MM.1S (cell line): ENCODE data around the gene SLC25A6.

Experiments used
- DNase-seq: peaks from one replicate; pipeline ENCODE4 v3.0.0-alpha.2; 2015
- H2AFZ ChIP-seq: fragments of 300-600 bp; sonication (generic); 2 replicates; pipeline ENCODE4 v1.6.0; 2016; ENCODE audit warnings: antibody characterized with exemption, low read length
- H3F3A ChIP-seq: fragments of 300-600 bp; sonication (generic); 2 replicates; pipeline ENCODE4 v1.6.1; 2016; ENCODE audit warnings: mild to moderate bottlenecking, antibody characterized with exemption, low read length, moderate library complexity, mixed read lengths; ENCODE audit not compliant: insufficient read depth
- H3K27ac ChIP-seq: fragments of 300-600 bp; sonication (generic); 2 replicates; pipeline ENCODE4 v1.5.1; 2016; ENCODE audit warnings: mild to moderate bottlenecking, low read length
- H3K27me3 ChIP-seq: fragments of 300-600 bp; sonication (generic); replicated peaks from 2 replicates; pipeline ENCODE4 v1.6.0; 2016; ENCODE audit warnings: low read length; ENCODE audit not compliant: insufficient read depth
- H3K36me3 ChIP-seq: fragments of 300-600 bp; sonication (generic); replicated peaks from 2 replicates; pipeline ENCODE4 v1.6.1; 2016; ENCODE audit warnings: mild to moderate bottlenecking, low read length, mixed read lengths; ENCODE audit not compliant: insufficient read depth
- H3K4me1 ChIP-seq: fragments of 300-600 bp; sonication (generic); 2 replicates; pipeline ENCODE4 v1.6.1; 2016; ENCODE audit warnings: low read length, mixed read lengths
- H3K4me2 ChIP-seq: fragments of 300-600 bp; sonication (generic); 2 replicates; pipeline ENCODE4 v1.6.0; 2016; ENCODE audit warnings: low read depth, low read length
- H3K4me3 ChIP-seq: fragments of 300-600 bp; sonication (generic); 2 replicates; pipeline ENCODE4 v1.5.1; 2016; ENCODE audit warnings: low read length, mixed read lengths
- H3K79me2 ChIP-seq: fragments of 300-600 bp; sonication (generic); 2 replicates; pipeline ENCODE4 v1.6.1; 2016; ENCODE audit warnings: mixed run types, low read length, mixed read lengths
- H3K9ac ChIP-seq: fragments of 300-600 bp; sonication (generic); 2 replicates; pipeline ENCODE4 v1.6.1; 2016; ENCODE audit warnings: low read length, mixed read lengths
- H3K9me2 ChIP-seq: fragments of 300-600 bp; sonication (generic); replicated peaks from 2 replicates; pipeline ENCODE4 v1.6.1; 2016; ENCODE audit warnings: mild to moderate bottlenecking, low read length, mixed read lengths; ENCODE audit not compliant: insufficient read depth
- H3K9me3 ChIP-seq: fragments of 300-600 bp; sonication (generic); replicated peaks from 2 replicates; pipeline ENCODE4 v1.6.1; 2016; ENCODE audit warnings: mild to moderate bottlenecking, low read length, mixed read lengths; ENCODE audit not compliant: insufficient read depth
- H4K20me1 ChIP-seq: fragments of 300-600 bp; sonication (generic); 2 replicates; pipeline ENCODE4 v1.6.1; 2016; ENCODE audit warnings: mild to moderate bottlenecking, low read length, moderate library complexity, mixed read lengths; ENCODE audit not compliant: insufficient read depth
- CTCF ChIP-seq: fragments of 300-600 bp; sonication (generic); IDR thresholded peaks from 2 replicates; pipeline ENCODE4 v1.5.1; 2016; ENCODE audit warnings: antibody characterized with exemption, low read length, mixed read lengths
- EZH2 ChIP-seq: fragments of 300-600 bp; sonication (generic); optimal IDR thresholded peaks from 2 replicates; pipeline ENCODE3; 2017; ENCODE audit warnings: low read depth, mild to moderate bottlenecking, antibody characterized with exemption, low read length, mixed read lengths
- EZH2phosphoT487 ChIP-seq: fragments of 300-600 bp; sonication (generic); IDR thresholded peaks from 2 replicates; pipeline ENCODE4 v1.6.1; 2018; ENCODE audit warnings: antibody characterized with exemption, low read length

SLC25A6 gene

GRCh38 chrX:1390621-1391369 lies 1.1 kb downstream of the SLC25A6 start:
- Histone ChIP-seq H3F3A (peaks cover 14% of the 10 kb centered on the region), H3K9me2 (no peaks in the 10 kb centered on the region), H3K36me3 (peaks cover 10% of the 10 kb centered on the region), H4K20me1 (peaks cover 35% of the 10 kb centered on the region; the same call in 1 of the 2 replicates), H3K79me2 (peaks cover 76% of the 10 kb centered on the region), H3K9ac (peak overlapping the region; percentile 100), H2AFZ (no peak overlapping the region), H3K27ac (peak overlapping the region; percentile 95; the same call in 1 of the 2 replicates), H3K4me1 (no peaks in the 10 kb centered on the region), H3K9me3 (no peaks in the 10 kb centered on the region), H3K27me3 (no peaks in the 10 kb centered on the region), H3K4me3 (peak overlapping the region; percentile 98), H3K4me2 (peak overlapping the region; percentile 93)
- DNase-seq: no peak
- TF ChIP-seq EZH2phosphoT487 (no peak), CTCF (no peak)

GRCh38 chrX:1389993-1390285 lies 2.0 kb downstream of the SLC25A6 start:
- no peak overlapping the region for H3K4me2 ChIP-seq
- TF ChIP-seq EZH2 (no peak), CTCF (no peak), EZH2phosphoT487 (no peak)
- no peaks in the 10 kb centered on the region for H3K4me1 ChIP-seq
- peaks cover 17% of the 10 kb centered on the region for H3F3A ChIP-seq
- no peaks in the 10 kb centered on the region for H3K9me2 ChIP-seq
- H3K27ac ChIP-seq: no peak overlapping the region
- H3K4me3 ChIP-seq: no peak overlapping the region
- no peak for DNase-seq
- peaks cover 35% of the 10 kb centered on the region; the same call in 1 of the 2 replicates for H4K20me1 ChIP-seq
- H2AFZ ChIP-seq: no peak overlapping the region
- no peaks in the 10 kb centered on the region for H3K27me3 ChIP-seq
- no peaks in the 10 kb centered on the region for H3K9me3 ChIP-seq
- no peak overlapping the region for H3K9ac ChIP-seq
- H3K79me2 ChIP-seq: peaks cover 67% of the 10 kb centered on the region
- H3K36me3 ChIP-seq: peaks cover 10% of the 10 kb centered on the region

DNA sequence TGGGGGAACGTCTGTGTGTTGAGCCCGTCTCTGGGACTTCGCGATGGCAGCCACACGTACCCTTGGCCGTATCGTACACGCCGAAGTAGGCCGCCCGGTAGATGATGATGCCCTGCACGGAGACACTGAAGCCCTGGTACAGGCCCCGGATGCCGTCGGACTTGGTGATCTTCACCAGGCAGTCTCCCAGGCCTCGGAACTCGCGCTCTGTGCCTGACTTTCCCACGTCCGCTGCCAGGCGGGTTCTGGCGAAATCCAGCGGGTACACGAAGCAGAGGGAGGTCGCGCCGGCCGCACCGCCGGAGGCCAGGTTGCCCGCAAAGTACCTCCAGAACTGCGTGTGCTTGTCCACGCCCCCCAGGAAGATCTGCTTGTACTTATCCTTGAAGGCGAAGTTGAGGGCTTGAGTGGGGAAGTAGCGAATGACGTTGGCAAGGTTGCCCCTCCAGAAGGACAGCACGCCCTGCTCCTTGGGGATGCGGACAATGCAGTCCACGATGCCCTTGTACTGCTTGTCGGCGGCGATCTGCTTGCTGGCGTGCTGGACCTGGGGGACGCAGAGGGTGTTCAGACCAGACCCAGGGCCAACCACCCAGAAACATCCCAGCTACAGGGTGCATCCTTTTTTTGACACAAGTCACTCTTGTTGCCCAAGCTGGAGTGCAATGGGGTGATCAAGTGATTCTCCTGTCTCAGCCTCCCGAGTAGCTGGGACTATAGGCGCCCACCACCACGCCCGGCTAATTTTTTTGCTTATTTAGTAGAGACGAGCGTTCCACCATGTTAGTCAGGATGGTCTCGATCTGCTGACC lies 2.5 kb downstream of the SLC25A6 start:
- peaks cover 10% of the 10 kb centered on the region for H3K36me3 ChIP-seq
- no peak overlapping the region for H3K27ac ChIP-seq
- peaks cover 35% of the 10 kb centered on the region; the same call in 1 of the 2 replicates for H4K20me1 ChIP-seq
- H3K4me1 ChIP-seq: no peaks in the 10 kb centered on the region
- TF ChIP-seq EZH2phosphoT487: no peak
- TF ChIP-seq EZH2: no peak
- no peak for TF ChIP-seq CTCF
- DNase-seq: no peak
- H3K27me3 ChIP-seq: no peaks in the 10 kb centered on the region
- H3K9ac ChIP-seq: no peak overlapping the region
- H3K79me2 ChIP-seq: peaks cover 62% of the 10 kb centered on the region
- H2AFZ ChIP-seq: no peak overlapping the region
- no peak overlapping the region for H3K4me2 ChIP-seq
- no peaks in the 10 kb centered on the region for H3K9me2 ChIP-seq
- no peak overlapping the region for H3K4me3 ChIP-seq
- peaks cover 20% of the 10 kb centered on the region for H3F3A ChIP-seq
- H3K9me3 ChIP-seq: no peaks in the 10 kb centered on the region
